Prostate gland (tissue), 2 donors: ENCODE results near the gene PSIP1.

Experiments
- POLR2A ChIP-seq: fragments of 450-650 bp; IDR thresholded peaks from one replicate; pipeline ENCODE4 v1.6.1; 2016; ENCODE audit warnings: antibody characterized with exemption, mild to moderate bottlenecking
- TF ChIP-seq, protein P1 (sequence below), 4 experiments: fragments of 200-600 bp in 2 of 4; fragments of 450-650 bp in 2 of 4; sonication (generic) in 2 of 4; IDR thresholded peaks; 1 replicate in 3 of 4; 2 replicates in 1 of 4; pipeline ENCODE4 v1.5.1; 2016 to 2019; ENCODE audit warnings: antibody characterized with exemption in 4 of 4, mild to moderate bottlenecking in 2 of 4, moderate library complexity in 2 of 4

DNA sequence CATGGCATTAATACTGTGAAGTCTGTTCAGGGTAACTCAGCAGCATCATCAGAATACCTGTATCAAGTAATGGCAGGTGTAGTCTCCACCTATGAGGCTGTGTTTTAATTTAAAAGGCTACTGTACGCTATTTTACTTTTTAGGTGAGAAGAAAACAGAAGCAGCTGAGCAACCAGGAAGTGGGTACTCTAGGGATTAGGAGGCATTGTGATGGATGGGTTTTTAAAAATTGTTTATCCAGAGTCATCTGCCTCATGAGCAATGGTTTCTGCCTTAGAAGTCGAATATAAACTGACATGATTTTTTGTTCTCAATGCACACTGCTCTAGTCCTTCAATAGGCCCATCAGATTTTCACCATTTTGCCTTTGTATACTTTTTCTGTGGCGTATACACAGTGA is 42.6 kb downstream of the PSIP1 start:
- TF ChIP-seq, protein P1, sequence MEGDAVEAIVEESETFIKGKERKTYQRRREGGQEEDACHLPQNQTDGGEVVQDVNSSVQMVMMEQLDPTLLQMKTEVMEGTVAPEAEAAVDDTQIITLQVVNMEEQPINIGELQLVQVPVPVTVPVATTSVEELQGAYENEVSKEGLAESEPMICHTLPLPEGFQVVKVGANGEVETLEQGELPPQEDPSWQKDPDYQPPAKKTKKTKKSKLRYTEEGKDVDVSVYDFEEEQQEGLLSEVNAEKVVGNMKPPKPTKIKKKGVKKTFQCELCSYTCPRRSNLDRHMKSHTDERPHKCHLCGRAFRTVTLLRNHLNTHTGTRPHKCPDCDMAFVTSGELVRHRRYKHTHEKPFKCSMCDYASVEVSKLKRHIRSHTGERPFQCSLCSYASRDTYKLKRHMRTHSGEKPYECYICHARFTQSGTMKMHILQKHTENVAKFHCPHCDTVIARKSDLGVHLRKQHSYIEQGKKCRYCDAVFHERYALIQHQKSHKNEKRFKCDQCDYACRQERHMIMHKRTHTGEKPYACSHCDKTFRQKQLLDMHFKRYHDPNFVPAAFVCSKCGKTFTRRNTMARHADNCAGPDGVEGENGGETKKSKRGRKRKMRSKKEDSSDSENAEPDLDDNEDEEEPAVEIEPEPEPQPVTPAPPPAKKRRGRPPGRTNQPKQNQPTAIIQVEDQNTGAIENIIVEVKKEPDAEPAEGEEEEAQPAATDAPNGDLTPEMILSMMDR (IDR thresholded peaks at IDR 0.05), result no peak
- no peak for TF ChIP-seq POLR2A
